ENCODE results near the gene APLF. TPM values are rescaled to one million over a fixed set of nuclear protein-coding genes. Genes with fewer than 3 reads are reported as not detected.

APLF gene, protein sequence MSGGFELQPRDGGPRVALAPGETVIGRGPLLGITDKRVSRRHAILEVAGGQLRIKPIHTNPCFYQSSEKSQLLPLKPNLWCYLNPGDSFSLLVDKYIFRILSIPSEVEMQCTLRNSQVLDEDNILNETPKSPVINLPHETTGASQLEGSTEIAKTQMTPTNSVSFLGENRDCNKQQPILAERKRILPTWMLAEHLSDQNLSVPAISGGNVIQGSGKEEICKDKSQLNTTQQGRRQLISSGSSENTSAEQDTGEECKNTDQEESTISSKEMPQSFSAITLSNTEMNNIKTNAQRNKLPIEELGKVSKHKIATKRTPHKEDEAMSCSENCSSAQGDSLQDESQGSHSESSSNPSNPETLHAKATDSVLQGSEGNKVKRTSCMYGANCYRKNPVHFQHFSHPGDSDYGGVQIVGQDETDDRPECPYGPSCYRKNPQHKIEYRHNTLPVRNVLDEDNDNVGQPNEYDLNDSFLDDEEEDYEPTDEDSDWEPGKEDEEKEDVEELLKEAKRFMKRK
- 6.4 and 6.8 TPM in 2 replicates for total RNA-seq

DNA sequence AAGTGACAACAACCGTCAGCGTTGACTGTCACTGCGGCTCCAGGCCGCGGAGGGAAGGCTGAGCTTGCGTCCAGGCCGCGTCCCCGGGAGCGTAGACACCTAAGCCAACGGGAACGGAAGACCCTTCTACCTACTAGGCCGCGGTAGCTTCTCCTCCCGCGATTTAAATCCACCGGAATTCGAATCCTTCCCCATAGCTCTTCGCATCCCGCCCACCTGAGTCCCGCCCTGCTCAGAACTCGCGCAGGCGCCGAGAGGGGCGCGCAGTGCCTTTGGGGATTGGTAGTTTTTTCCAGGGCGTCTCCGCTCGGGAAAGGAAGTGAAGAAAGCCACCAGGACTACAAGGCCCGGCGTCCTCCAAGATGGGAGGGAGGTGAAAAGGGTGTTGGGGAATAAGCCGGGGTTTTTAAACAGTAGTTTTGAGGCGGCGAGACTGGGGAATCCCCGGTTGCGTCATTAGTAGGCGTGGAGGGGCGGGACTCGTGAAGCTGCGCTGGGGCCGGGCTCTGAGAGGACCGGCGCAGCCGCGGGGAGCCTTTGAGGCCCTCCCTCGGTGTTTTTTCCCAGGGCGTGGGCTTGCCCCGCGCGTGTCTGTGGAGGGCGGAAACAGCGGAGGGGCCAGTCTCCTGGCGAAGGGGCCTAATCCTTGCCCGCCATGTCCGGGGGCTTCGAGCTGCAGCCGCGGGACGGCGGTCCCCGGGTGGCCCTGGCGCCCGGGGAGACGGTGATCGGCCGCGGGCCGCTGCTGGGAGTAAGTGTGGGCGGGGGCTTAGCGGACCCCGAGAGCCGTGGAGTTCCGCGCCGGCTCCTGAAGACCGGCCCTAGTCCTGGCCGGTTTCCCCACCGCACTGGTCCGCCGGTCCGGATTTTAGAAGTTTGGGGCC is at the start of gene APLF, which contains the start of gene FBXO48:
Gene APLF, plus strand, starts transcription at position 509 of the 884 bp plus-strand sequence. Its CDS starts 147 bp downstream, at position 656.
Gene FBXO48, minus strand, starts transcription at position 218 of the 884 bp plus-strand sequence. CDS start 2,149 bp downstream, outside the sequence.
- Mint-ChIP-seq H3K4me1 (peaks cover 29% of the 10 kb centered on the region), H3K9me3 (no peaks in the 10 kb centered on the region), H3K27ac (peak within 1 kb of the TSS; percentile 93), H3K4me3 (peak within 1 kb of the TSS; percentile 98), H3K27me3 (no peaks in the 10 kb centered on the region), H3K36me3 (ENCODE audit: low read depth) (peaks cover 10% of the 10 kb centered on the region)
- ATAC-seq (ENCODE audit: low read depth) (peak; percentile 94), DNase-seq (peak; percentile 96)
- TF ChIP-seq, protein P1, sequence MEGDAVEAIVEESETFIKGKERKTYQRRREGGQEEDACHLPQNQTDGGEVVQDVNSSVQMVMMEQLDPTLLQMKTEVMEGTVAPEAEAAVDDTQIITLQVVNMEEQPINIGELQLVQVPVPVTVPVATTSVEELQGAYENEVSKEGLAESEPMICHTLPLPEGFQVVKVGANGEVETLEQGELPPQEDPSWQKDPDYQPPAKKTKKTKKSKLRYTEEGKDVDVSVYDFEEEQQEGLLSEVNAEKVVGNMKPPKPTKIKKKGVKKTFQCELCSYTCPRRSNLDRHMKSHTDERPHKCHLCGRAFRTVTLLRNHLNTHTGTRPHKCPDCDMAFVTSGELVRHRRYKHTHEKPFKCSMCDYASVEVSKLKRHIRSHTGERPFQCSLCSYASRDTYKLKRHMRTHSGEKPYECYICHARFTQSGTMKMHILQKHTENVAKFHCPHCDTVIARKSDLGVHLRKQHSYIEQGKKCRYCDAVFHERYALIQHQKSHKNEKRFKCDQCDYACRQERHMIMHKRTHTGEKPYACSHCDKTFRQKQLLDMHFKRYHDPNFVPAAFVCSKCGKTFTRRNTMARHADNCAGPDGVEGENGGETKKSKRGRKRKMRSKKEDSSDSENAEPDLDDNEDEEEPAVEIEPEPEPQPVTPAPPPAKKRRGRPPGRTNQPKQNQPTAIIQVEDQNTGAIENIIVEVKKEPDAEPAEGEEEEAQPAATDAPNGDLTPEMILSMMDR (IDR thresholded peaks at IDR 0.05), result no peak
- intact Hi-C loops (cut with micrococcal nuclease), result loop anchor here (1.0 to 10.0 kb wide), 14 partner anchors 26 to 1835 kb away; partner anchors contain the start of genes ANTXR1, C1D, FAM136A and GFPT1
- POLR2A ChIA-PET, result interaction anchor here (0.9 to 1.9 kb wide), 17 partner anchors 20 to 970 kb away, joined by 3 to 16 read pairs (median 4); partner anchors contain the start of genes NFU1 and PNO1
- CTCF ChIA-PET, result interaction anchor here (1.0 to 8.2 kb wide), 10 partner anchors 14 to 457 kb away, joined by 3 to 165 read pairs (median 11); no protein-coding TSS in a partner anchor

DNA sequence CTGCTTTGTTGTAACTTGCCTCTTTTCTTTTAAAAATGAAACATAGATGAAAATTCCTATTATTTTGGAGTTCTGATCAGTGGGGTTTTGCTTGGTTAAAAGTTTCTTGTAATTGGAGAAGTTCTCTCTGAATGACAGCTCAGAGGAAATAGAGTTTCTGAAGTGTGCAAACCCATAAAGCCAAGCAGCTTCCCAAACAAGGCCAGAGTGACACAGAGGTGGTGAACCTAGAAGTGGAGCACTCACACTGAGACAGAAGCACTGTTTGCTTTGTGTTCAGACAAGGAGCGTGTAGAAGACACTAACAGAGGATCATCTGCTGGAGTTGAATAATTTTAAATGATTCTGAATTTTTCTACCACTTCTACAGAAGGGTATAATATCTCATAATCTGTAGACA is 49.5 kb upstream of the APLF start:
- DNase-seq (no peak), ATAC-seq (ENCODE audit: low read depth) (peak; percentile 72)
- Mint-ChIP-seq H3K36me3 (ENCODE audit: low read depth) (no peaks in the 10 kb centered on the region), H3K4me1 (peaks cover 90% of the 10 kb centered on the region), H3K27me3 (no peaks in the 10 kb centered on the region), H3K27ac (peak overlapping the region; percentile 47), H3K9me3 (no peaks in the 10 kb centered on the region), H3K4me3 (peak overlapping the region; percentile 16)
- TF ChIP-seq, protein P1 (IDR thresholded peaks at IDR 0.05), result no peak
- CTCF ChIA-PET, result interaction anchor here (1.4 to 4.0 kb wide), 2 partner anchors 15 to 24 kb away, joined by 4 to 17 read pairs; no protein-coding TSS in a partner anchor
- POLR2A ChIA-PET, result interaction anchor here (2.7 kb wide), 1 partner anchor 14 kb away, joined by 11 read pairs; no protein-coding TSS in a partner anchor
- intact Hi-C loops (cut with micrococcal nuclease), result no loop called here

DNA sequence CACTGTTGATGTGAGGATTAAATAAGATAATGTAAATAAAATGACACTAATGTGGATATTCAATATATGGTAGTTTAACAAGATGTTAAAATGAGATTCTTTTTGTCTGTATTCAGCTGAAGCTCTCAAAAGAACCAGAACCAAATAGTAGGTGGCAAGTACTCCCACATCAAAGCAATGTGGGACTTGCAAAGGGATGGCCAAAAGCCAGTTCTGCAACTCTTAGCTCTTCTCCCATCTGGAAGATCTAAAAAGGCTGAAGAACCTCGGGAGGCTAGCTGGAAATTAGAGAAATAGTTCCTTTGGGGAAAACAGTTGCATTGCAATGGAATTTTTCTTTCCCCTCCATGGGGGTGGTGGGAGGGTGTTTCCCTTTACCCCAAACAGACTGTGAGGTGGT is 49.0 kb upstream of the APLF start:
- Mint-ChIP-seq H3K27ac (peak overlapping the region; percentile 67), H3K27me3 (no peaks in the 10 kb centered on the region), H3K4me1 (peaks cover 86% of the 10 kb centered on the region), H3K36me3 (ENCODE audit: low read depth) (no peaks in the 10 kb centered on the region), H3K4me3 (peak overlapping the region; percentile 16), H3K9me3 (no peaks in the 10 kb centered on the region)
- POLR2A ChIA-PET, result interaction anchor here (2.7 kb wide), 1 partner anchor 14 kb away, joined by 11 read pairs; no protein-coding TSS in a partner anchor
- DNase-seq (no peak), ATAC-seq (ENCODE audit: low read depth) (no peak)
- intact Hi-C loops (cut with micrococcal nuclease), result no loop called here
- TF ChIP-seq, protein P1 (IDR thresholded peaks at IDR 0.05), result no peak
- CTCF ChIA-PET, result interaction anchor here (1.4 to 4.0 kb wide), 2 partner anchors 15 to 23 kb away, joined by 4 to 17 read pairs; no protein-coding TSS in a partner anchor

DNA sequence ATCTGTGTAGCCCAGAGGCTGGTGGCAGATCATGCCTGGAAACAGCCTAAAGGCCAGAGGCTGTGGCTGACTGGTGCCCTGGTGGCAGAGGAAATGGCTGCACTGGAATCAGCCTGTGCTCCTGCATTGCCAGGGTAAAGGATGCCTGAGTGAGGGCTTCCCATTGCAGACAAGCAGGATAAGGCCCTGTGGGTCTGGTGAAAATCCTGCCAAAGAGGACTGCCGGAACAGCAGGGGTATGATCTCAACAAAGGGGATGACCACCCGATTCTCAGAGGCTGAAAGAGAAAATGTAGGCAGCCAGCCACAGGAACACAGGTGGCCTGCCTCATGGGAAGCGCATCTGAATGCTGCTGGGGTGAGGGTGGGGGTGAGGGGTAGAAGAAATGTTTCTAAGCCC is 48.5 kb upstream of the APLF start:
- ATAC-seq (ENCODE audit: low read depth), result no peak
- Mint-ChIP-seq H3K27ac (peak overlapping the region; percentile 67), H3K4me3 (no peak overlapping the region), H3K4me1 (peaks cover 81% of the 10 kb centered on the region), H3K9me3 (no peaks in the 10 kb centered on the region), H3K36me3 (ENCODE audit: low read depth) (no peaks in the 10 kb centered on the region), H3K27me3 (no peaks in the 10 kb centered on the region)
- intact Hi-C loops (cut with micrococcal nuclease), result no loop called here
- DNase-seq, result no peak
- ChIA-PET POLR2A (interaction anchor here (2.7 kb wide), 1 partner anchor 15 kb away, joined by 11 read pairs; no protein-coding TSS in a partner anchor), CTCF (interaction anchor here (4.0 kb wide), 1 partner anchor 23 kb away, joined by 17 read pairs; no protein-coding TSS in a partner anchor)
- TF ChIP-seq, protein P1 (IDR thresholded peaks at IDR 0.05), result no peak
